ENCODE results near the gene PRKG1. TPM values are rescaled to one million over a fixed set of nuclear protein-coding genes. Genes with fewer than 3 reads are reported as not detected.

Gene PRKG1
- total RNA-seq, 1 experiment from 2014 or later = 10.4 TPM

- Histone ChIP-seq H3K4ac (ENCODE audit: low read depth, low read length) (no peak overlapping the region), H2BK20ac (ENCODE audit: low read depth, low read length, poor library complexity, severe bottlenecking) (no peak overlapping the region), H3K14ac (ENCODE audit: insufficient read depth, low read length) (no peak overlapping the region), H3K18ac (ENCODE audit: insufficient read length, low read depth, low read length) (no peak overlapping the region), H3K23me2 (ENCODE audit: insufficient read length, low read depth, low read length, poor library complexity, severe bottlenecking) (no peaks in the 10 kb centered on the region), H3K79me2 (ENCODE audit: insufficient read depth, low read length) (no peaks in the 10 kb centered on the region), H2BK120ac (ENCODE audit: low read depth, low read length, poor library complexity, severe bottlenecking) (no peak overlapping the region), H3K27me3 (ENCODE audit: insufficient read depth, low read length) (no peaks in the 10 kb centered on the region), H2BK12ac (ENCODE audit: insufficient read length, low read depth, low read length) (no peak overlapping the region), H2BK15ac (ENCODE audit: low read depth, low read length) (no peak overlapping the region), H2AK5ac (ENCODE audit: insufficient read length, low read length) (no peak overlapping the region), H3T11ph (ENCODE audit: low read length) (no peak overlapping the region), H3K9me3 (ENCODE audit: control insufficient read depth, low read depth, low read length) (no peaks in the 10 kb centered on the region), H4K20me1 (ENCODE audit: control insufficient read depth, insufficient read depth, insufficient read length) (no peaks in the 10 kb centered on the region), H3K4me2 (ENCODE audit: insufficient read depth, insufficient read length, low read length) (no peak overlapping the region), H3K56ac (ENCODE audit: insufficient read length, low read depth, low read length) (no peak overlapping the region), H4K5ac (ENCODE audit: insufficient read length, low read depth, low read length) (no peak overlapping the region), H4K8ac (replicated peaks; ENCODE audit: insufficient read length, low read depth, low read length) (no peak overlapping the region), H2AFZ (ENCODE audit: low read length) (no peak overlapping the region), H3K23ac (ENCODE audit: insufficient read length, low read depth, low read length) (no peak overlapping the region), H4K91ac (ENCODE audit: insufficient read length, low read depth, low read length) (no peak overlapping the region), H3K27ac (ENCODE audit: insufficient read length, low read depth, low read length) (no peak overlapping the region), H2BK5ac (ENCODE audit: insufficient read length, low read length) (no peak overlapping the region), H3K4me1 (ENCODE audit: insufficient read depth, low read length) (no peaks in the 10 kb centered on the region; the same call in 1 of the 2 replicates), H3K9ac (ENCODE audit: extremely low read depth, insufficient read length, low read length) (no peak overlapping the region), H3K79me1 (ENCODE audit: insufficient read depth, low read depth, low read length, poor library complexity, severe bottlenecking) (no peaks in the 10 kb centered on the region)
- peaks cover 2% of the 10 kb centered on the region; the same call in 1 of the 2 replicates for H3K27me3 Mint-ChIP-seq (ENCODE audit: low read depth)
- no peak overlapping the region for H3K27ac Mint-ChIP-seq
- DNase-seq = no peak
- H3K36me3 Mint-ChIP-seq (ENCODE audit: insufficient read depth in 1 of 3, low read depth in 3 of 3) = no peaks in the 10 kb centered on the region; a peak in 2 of 7 replicates
- no CpG with 5 or more reads among the region's 3 CpGs for WGBS (ENCODE audit: extremely low coverage, insufficient read length, low lambda C conversion rate)
- H3K4me3 Mint-ChIP-seq = no peak overlapping the region
- peaks cover 0 to 2% of the 10 kb centered on the region in 2 experiments; a peak in 1 of 5 replicates for H3K9me3 Mint-ChIP-seq
- H3K4me1 Mint-ChIP-seq = peaks cover 21 to 31% of the 10 kb centered on the region in 2 experiments
- TF ChIP-seq, protein P1, sequence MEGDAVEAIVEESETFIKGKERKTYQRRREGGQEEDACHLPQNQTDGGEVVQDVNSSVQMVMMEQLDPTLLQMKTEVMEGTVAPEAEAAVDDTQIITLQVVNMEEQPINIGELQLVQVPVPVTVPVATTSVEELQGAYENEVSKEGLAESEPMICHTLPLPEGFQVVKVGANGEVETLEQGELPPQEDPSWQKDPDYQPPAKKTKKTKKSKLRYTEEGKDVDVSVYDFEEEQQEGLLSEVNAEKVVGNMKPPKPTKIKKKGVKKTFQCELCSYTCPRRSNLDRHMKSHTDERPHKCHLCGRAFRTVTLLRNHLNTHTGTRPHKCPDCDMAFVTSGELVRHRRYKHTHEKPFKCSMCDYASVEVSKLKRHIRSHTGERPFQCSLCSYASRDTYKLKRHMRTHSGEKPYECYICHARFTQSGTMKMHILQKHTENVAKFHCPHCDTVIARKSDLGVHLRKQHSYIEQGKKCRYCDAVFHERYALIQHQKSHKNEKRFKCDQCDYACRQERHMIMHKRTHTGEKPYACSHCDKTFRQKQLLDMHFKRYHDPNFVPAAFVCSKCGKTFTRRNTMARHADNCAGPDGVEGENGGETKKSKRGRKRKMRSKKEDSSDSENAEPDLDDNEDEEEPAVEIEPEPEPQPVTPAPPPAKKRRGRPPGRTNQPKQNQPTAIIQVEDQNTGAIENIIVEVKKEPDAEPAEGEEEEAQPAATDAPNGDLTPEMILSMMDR (conservative IDR thresholded peaks at IDR 0.05) = no peak
Measured at GRCh38 chr10:52220947-52221346, 1146.7 kb downstream of the PRKG1 start.

All from H9 (cell line).